ENCODE results near the gene LFNG. TPM values are rescaled to one million over a fixed set of nuclear protein-coding genes. Genes with fewer than 3 reads are reported as not detected.

LFNG gene
- total and polyA plus RNA-seq, 12 donors = 2.4 to 11.8 (median 9.0) TPM

- no peak for DNase-seq
- TF ChIP-seq CTCF (IDR thresholded peaks at IDR 0.05) = no peak
- ATAC-seq = no peak
- Histone ChIP-seq H3K27ac (no peak overlapping the region), H3K36me3 (no peaks in the 10 kb centered on the region), H3K4me3 (no peak overlapping the region), H3K27me3 (peaks cover 0 to 22% (median 6%) of the 10 kb centered on the region in 7 donors), H3K9me3 (no peaks in the 10 kb centered on the region), H3K4me1 (peaks cover 13 to 38% (median 20%) of the 10 kb centered on the region in 9 donors)
- intact Hi-C loops (cut with DNase I) = no loop called here
- WGBS, 2 donors = 96 to 100% methylated on average over 3 of the region's 3 CpGs
These were observed 22.5 kb upstream of the LFNG start for GRCh38 chr7:2497065-2497464.

GRCh38 chr7:2497500-2498336 lies 21.9 kb upstream of the LFNG start:
- Histone ChIP-seq H3K36me3 (no peaks in the 10 kb centered on the region), H3K4me3 (no peak overlapping the region), H3K4me1 (peaks cover 13 to 38% (median 20%) of the 10 kb centered on the region in 9 donors), H3K27ac (no peak overlapping the region), H3K27me3 (peaks cover 0 to 22% (median 6%) of the 10 kb centered on the region in 7 donors), H3K9me3 (no peaks in the 10 kb centered on the region)
- no peak for TF ChIP-seq CTCF (IDR thresholded peaks at IDR 0.05)
- DNase-seq (no peak), ATAC-seq (no peak)
- intact Hi-C loops (cut with DNase I) = no loop called here
- 58% methylated on average over 25 of the region's 25 CpGs for WGBS, 2 donors

GRCh38 chr7:2498708-2499107 lies 20.9 kb upstream of the LFNG start:
- Histone ChIP-seq H3K9me3 (no peaks in the 10 kb centered on the region), H3K4me1 (peaks cover 6 to 36% (median 17%) of the 10 kb centered on the region in 9 donors), H3K27ac (no peak overlapping the region), H3K36me3 (no peaks in the 10 kb centered on the region), H3K27me3 (peaks cover 0 to 22% (median 6%) of the 10 kb centered on the region in 7 donors), H3K4me3 (no peak overlapping the region)
- 75 to 90% methylated on average over 6 of the region's 6 CpGs for WGBS, 2 donors
- no peak for DNase-seq
- no peak for TF ChIP-seq CTCF (IDR thresholded peaks at IDR 0.05)
- intact Hi-C loops (cut with DNase I) = no loop called here
- ATAC-seq = no peak

GRCh38 chr7:2499181-2499580 lies 20.4 kb upstream of the LFNG start:
- 87 to 93% methylated on average over 7 of the region's 7 CpGs for WGBS, 2 donors
- H3K4me3 ChIP-seq = no peak overlapping the region
- H3K4me1 ChIP-seq = peaks cover 2 to 34% (median 13%) of the 10 kb centered on the region in 9 donors
- no peak for DNase-seq
- intact Hi-C loops (cut with DNase I) = no loop called here
- H3K9me3 ChIP-seq = no peaks in the 10 kb centered on the region
- H3K36me3 ChIP-seq = no peaks in the 10 kb centered on the region
- no peak for TF ChIP-seq CTCF (IDR thresholded peaks at IDR 0.05)
- H3K27ac ChIP-seq = no peak overlapping the region
- no peak for ATAC-seq
- H3K27me3 ChIP-seq = peaks cover 0 to 19% (median 6%) of the 10 kb centered on the region in 7 donors

Measured in heart right ventricle (tissue), 16 donors.